SK-N-SH (cell line): ENCODE results near the gene MPP3.

ENCODE experiments used
- CTCF ChIP-seq: fragments of 200-600 bp; sonication (generic); IDR thresholded peaks from 2 replicates; pipeline ENCODE4 v1.6.1; 2017; ENCODE audit warnings: antibody characterized with exemption, mild to moderate bottlenecking, moderate library complexity
- MXI1 ChIP-seq: IDR thresholded peaks from 2 replicates; pipeline ENCODE4 v1.6.1; 2012; ENCODE audit warnings: mild to moderate bottlenecking, low read depth, low read length, improper control_type of control experiment
- RFX5 ChIP-seq: IDR thresholded peaks from 2 replicates; pipeline ENCODE4 v1.6.1; 2012; ENCODE audit warnings: mild to moderate bottlenecking, improper control_type of control experiment, low read length

GRCh38 chr17:43759836-43760235, 73.1 kb downstream of the MPP3 start:
- TF ChIP-seq MXI1 (no peak), RFX5 (no peak), CTCF (no peak)
